ENCODE measurements around the gene HSPA14. TPM values are rescaled to one million over a fixed set of nuclear protein-coding genes. Genes with fewer than 3 reads are reported as not detected.
"Not testable (repeated sequence)": the region's sequence is repeated elsewhere in the genome, so short reads cannot be mapped to it uniquely, and the experiment has no call there.

The HSPA14 gene
- total RNA-seq, 1 donor, result 19.7 TPM

GRCh38 chr10:14810969-14811953 is 26.8 kb upstream of the HSPA14 start:
- no peak for TF ChIP-seq CTCF (IDR thresholded peaks at IDR 0.05; ENCODE audit: insufficient read depth, low read length)
- H3K4me3 ChIP-seq (ENCODE audit: low read depth, low read length), result no peak overlapping the region
- no peak for DNase-seq (ENCODE audit: low read depth)

DNA sequence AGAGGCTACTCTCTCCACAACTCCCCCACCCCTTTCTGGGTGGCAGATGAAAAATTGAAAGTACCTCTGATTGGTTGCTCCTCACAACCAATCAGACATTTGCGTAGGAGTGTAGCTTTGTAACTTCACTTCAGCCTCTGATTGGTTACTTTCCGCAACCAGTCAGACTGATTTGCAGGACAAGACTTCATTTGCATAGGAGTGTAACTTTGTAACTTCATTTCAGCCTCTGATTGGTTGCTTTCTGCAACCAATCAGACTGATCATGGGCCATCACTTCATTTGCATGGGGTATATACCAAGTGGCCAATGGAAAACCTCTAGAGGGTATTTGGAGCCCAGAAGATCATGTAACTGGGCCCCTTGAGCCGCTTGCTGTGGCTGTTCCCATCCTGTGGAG is 25.8 kb upstream of the HSPA14 start:
- TF ChIP-seq CTCF (IDR thresholded peaks at IDR 0.05; ENCODE audit: insufficient read depth, low read length), result no peak

GRCh38 chr10:14815681-14816080 is 22.4 kb upstream of the HSPA14 start:
- DNase-seq (ENCODE audit: low read depth), result no peak
- H3K4me3 ChIP-seq (ENCODE audit: low read depth, low read length), result no peak overlapping the region
- no peak for TF ChIP-seq CTCF (IDR thresholded peaks at IDR 0.05; ENCODE audit: insufficient read depth, low read length)

More for the DNA sequence above, 25.8 kb upstream of the HSPA14 start:
- peak; percentile 11 for DNase-seq (ENCODE audit: low read depth)
- H3K4me3 ChIP-seq (ENCODE audit: low read depth, low read length), result no peak overlapping the region

GRCh38 chr10:14816717-14817116 is 21.4 kb upstream of the HSPA14 start:
- not testable (repeated sequence) for DNase-seq (ENCODE audit: low read depth); H3K4me3 ChIP-seq (ENCODE audit: low read depth, low read length)

DNA sequence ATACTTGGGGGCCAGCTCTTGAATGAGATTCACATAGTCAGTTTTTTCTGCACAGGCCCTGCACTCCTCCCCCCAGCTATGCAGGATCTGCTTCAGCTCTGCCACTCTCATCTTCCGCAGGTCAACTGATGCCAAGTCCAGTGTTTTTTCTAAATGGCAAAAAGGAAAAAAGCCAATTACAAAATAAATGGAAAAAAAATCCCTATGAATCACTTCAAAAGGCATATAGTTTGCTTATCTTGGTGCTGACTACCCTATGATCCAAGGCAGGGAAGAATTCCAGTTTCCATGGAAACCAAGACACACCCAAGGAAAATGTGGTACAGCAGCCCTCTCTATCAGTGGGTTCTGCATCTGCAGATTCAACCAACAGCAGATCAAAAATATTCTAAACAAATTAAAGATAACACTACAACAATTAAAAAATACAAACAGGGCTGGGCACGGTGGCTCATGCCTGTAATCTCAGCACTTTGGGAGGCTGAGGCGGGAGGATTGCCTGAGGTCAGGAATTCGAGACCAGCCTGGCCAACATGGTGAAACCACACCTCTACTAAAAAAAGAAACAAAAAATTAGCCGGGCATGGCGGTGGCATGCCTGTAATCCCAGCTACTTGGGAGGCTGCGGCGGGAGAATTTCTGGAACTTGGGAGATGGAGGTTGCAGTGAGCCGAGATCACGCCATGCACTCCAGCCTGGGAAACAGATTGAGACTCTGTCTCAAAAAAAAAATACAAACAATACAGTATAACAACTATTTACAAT is 17.9 kb upstream of the HSPA14 start:
- peak; percentile 95 for DNase-seq (ENCODE audit: low read depth)
- H3K4me3 ChIP-seq (ENCODE audit: low read depth, low read length), result no peak overlapping the region
- peak; percentile 13 for TF ChIP-seq CTCF (IDR thresholded peaks at IDR 0.05; ENCODE audit: insufficient read depth, low read length)

- no peak for DNase-seq (ENCODE audit: low read depth)
- H3K4me3 ChIP-seq (ENCODE audit: low read depth, low read length), result no peak overlapping the region
- no peak for TF ChIP-seq CTCF (IDR thresholded peaks at IDR 0.05; ENCODE audit: insufficient read depth, low read length)
These were observed 17.3 kb upstream of the HSPA14 start for GRCh38 chr10:14820775-14821154.

Measured in fibroblast of the aortic adventitia (primary cell).